IMR-90 (cell line): ENCODE measurements around the gene CXCL12. TPM values are rescaled to one million over a fixed set of nuclear protein-coding genes. Genes with fewer than 3 reads are reported as not detected.

Source experiments
- ATAC-seq: fragments of 200-7000 bp; cut with Tn5 transposase; 2 replicates; pipeline ENCODE4 v1.9.1; 2020; ENCODE audit warnings: low read depth, mild to moderate bottlenecking, moderate library complexity
- BruUV-seq: library from RNA; stranded (reverse); fragments of 400-500 nt; replicated peaks from 2 replicates; lab custom pipeline; 2021; lab: Mats Ljungman, UMichigan
- CTCF ChIA-PET: fragments of 300-600 bp; formaldehyde crosslinking; extraction: SDS; loops from one replicate; lab custom pipeline; 2021; ENCODE audit warnings: antibody characterized with exemption; lab: Yijun Ruan, JAX
- POLR2A ChIA-PET: fragments of 300-600 bp; sonication (Branson Sonifier 250); formaldehyde crosslinking; loops from one replicate; lab custom pipeline; 2022; ENCODE audit warnings: antibody characterized with exemption; ENCODE audit not compliant: unreplicated experiment; lab: Charles Lee
- DNase-seq: peaks from one replicate; pipeline ENCODE4 v3.0.0; 2013
- H2AFZ ChIP-seq: replicated peaks from 2 replicates; pipeline ENCODE3; 2013; ENCODE audit warnings: low read length, mild to moderate bottlenecking; ENCODE audit not compliant: poor library complexity
- H2AK5ac ChIP-seq: 2 replicates; pipeline ENCODE4 v1.6.1; 2013; ENCODE audit warnings: low read depth, low read length, inconsistent platforms
- H2AK9ac ChIP-seq: replicated peaks from 2 replicates; pipeline ENCODE3; 2013; ENCODE audit warnings: mild to moderate bottlenecking, low read depth, low read length, moderate library complexity; ENCODE audit not compliant: poor library complexity
- H2BK120ac ChIP-seq: 2 replicates; pipeline ENCODE4 v1.6.1; 2013; ENCODE audit warnings: low read depth, low read length, inconsistent platforms
- H2BK15ac ChIP-seq: 3 replicates; pipeline ENCODE4 v1.6.1; 2013; ENCODE audit warnings: low read depth, low read length, inconsistent platforms
- H2BK20ac ChIP-seq: 2 replicates; pipeline ENCODE4 v1.6.1; 2013; ENCODE audit warnings: low read depth, mild to moderate bottlenecking, inconsistent platforms, low read length, moderate library complexity
- H2BK5ac ChIP-seq: 2 replicates; pipeline ENCODE4 v1.6.1; 2013; ENCODE audit warnings: mild to moderate bottlenecking, low read depth, low read length, inconsistent platforms; ENCODE audit not compliant: poor library complexity, severe bottlenecking
- H3K14ac ChIP-seq: replicated peaks from 2 replicates; pipeline ENCODE4 v1.6.1; 2013; ENCODE audit warnings: low read depth, low read length, inconsistent platforms
- H3K18ac ChIP-seq: 2 replicates; pipeline ENCODE4 v1.6.1; 2013; ENCODE audit warnings: low read depth, low read length, control low read depth
- H3K23ac ChIP-seq: 2 replicates; pipeline ENCODE4 v1.6.1; 2013; ENCODE audit warnings: low read depth, low read length, inconsistent platforms
- H3K27ac ChIP-seq: 2 replicates; pipeline ENCODE4 v1.5.1; 2013; ENCODE audit warnings: mild to moderate bottlenecking, control low read depth, low read length; ENCODE audit not compliant: insufficient read depth
- H3K27me3 ChIP-seq: 2 replicates; pipeline ENCODE4 v1.6.1; 2013; ENCODE audit warnings: low read length; ENCODE audit not compliant: control insufficient read depth, insufficient read depth
- H3K36me3 ChIP-seq: 2 replicates; pipeline ENCODE4 v1.6.1; 2013; ENCODE audit warnings: low read length, mixed read lengths; ENCODE audit not compliant: control insufficient read depth, insufficient read depth
- H3K4ac ChIP-seq: 2 replicates; pipeline ENCODE4 v1.6.1; 2013; ENCODE audit warnings: low read depth, low read length, inconsistent platforms
- H3K4me1 ChIP-seq: 2 replicates; pipeline ENCODE4 v1.6.1; 2013; ENCODE audit warnings: low read length, mixed read lengths; ENCODE audit not compliant: control insufficient read depth, insufficient read depth
- H3K4me2 ChIP-seq: 2 replicates; pipeline ENCODE4 v1.6.1; 2013; ENCODE audit warnings: low read depth, mild to moderate bottlenecking, control low read depth, low read length, moderate library complexity
- H3K4me3 ChIP-seq: 2 replicates; pipeline ENCODE4 v1.5.1; 2013; ENCODE audit warnings: low read depth, mild to moderate bottlenecking, control low read depth, low read length, moderate library complexity; ENCODE audit not compliant: insufficient read depth
- H3K56ac ChIP-seq: 2 replicates; pipeline ENCODE4 v1.6.1; 2013; ENCODE audit warnings: low read length, inconsistent platforms; ENCODE audit not compliant: insufficient read depth; ENCODE audit errors: extremely low read depth
- H3K79me1 ChIP-seq, 2 experiments: 2 replicates each; pipeline ENCODE4 v1.6.1; 2013; ENCODE audit warnings: low read length in 2 of 2, inconsistent platforms in 1 of 2, low read depth in 1 of 2
- H3K9ac ChIP-seq: 2 replicates; pipeline ENCODE4 v1.6.1; 2013; ENCODE audit warnings: low read depth, low read length, control low read depth
- H3K9me1 ChIP-seq: 2 replicates; pipeline ENCODE4 v1.6.1; 2013; ENCODE audit warnings: low read length, inconsistent platforms; ENCODE audit not compliant: insufficient read depth
- H3K9me3 ChIP-seq: 2 replicates; pipeline ENCODE4 v1.6.1; 2013; ENCODE audit warnings: low read length; ENCODE audit not compliant: control insufficient read depth, insufficient read depth
- H4K20me1 ChIP-seq: 2 replicates; pipeline ENCODE4 v1.6.1; 2013; ENCODE audit warnings: low read length, inconsistent platforms; ENCODE audit not compliant: insufficient read depth
- H4K5ac ChIP-seq: 2 replicates; pipeline ENCODE4 v1.6.1; 2013; ENCODE audit warnings: mild to moderate bottlenecking, low read depth, low read length, control low read depth
- H4K8ac ChIP-seq, 2 experiments: 2 replicates each; pipeline ENCODE4 v1.6.1; 2013; ENCODE audit warnings: low read depth in 2 of 2, low read length in 2 of 2, control low read depth in 1 of 2, inconsistent platforms in 1 of 2
- H4K91ac ChIP-seq: 2 replicates; pipeline ENCODE4 v1.6.1; 2013; ENCODE audit warnings: low read depth, low read length, inconsistent platforms; ENCODE audit not compliant: insufficient read depth
- CEBPB ChIP-seq: IDR thresholded peaks from 2 replicates; pipeline ENCODE4 v1.6.1; 2012; ENCODE audit warnings: low read depth, low read length, improper control_type of control experiment
- RCOR1 ChIP-seq: IDR thresholded peaks from 2 replicates; pipeline ENCODE4 v1.6.1; 2012; ENCODE audit warnings: mild to moderate bottlenecking, low read length, improper control_type of control experiment; ENCODE audit not compliant: insufficient replicate concordance
- WGBS, 2 experiments: methylation state at CpG; one replicate each; pipeline versions ENCODE4 v1.1.5 to v1.1.7; 2013; ENCODE audit warnings: missing lambda C conversion rate in 2 of 2; ENCODE audit not compliant: insufficient read length in 1 of 2; ENCODE audit errors: extremely low coverage in 2 of 2; 5-methylcytosine and 5-hydroxymethylcytosine counted together
- dilution Hi-C: fragments of 300-500 bp; cut with HindIII; formaldehyde crosslinking; loops from one replicate; pipeline ENCODE4 v1.14.3; 2018; ENCODE audit warnings: low sequenced_read_pairs; ENCODE audit not compliant: unreplicated experiment
- in situ Hi-C: fragments of 300-500 bp; cut with MboI; formaldehyde crosslinking; loops from 3 replicates; pipeline ENCODE4 v1.14.3; 2019; ENCODE audit warnings: low sequenced_read_pairs, inconsistent platforms, mixed read lengths
- intact Hi-C: fragments of 100-400 bp; cut with micrococcal nuclease; formaldehyde crosslinking; loops from 2 replicates; pipeline ENCODE4 v1.10.0; 2022
- polyA plus RNA-seq, 3 experiments: library from polyadenylated mRNA; depleted of rRNA; stranded (reverse); fragments of >200 nt; gene quantifications; 2 replicates each; pipeline ENCODE4 v1.2.3, GENCODE V29; 2012; ENCODE audit warnings: low replicate concordance in 1 of 3
- total RNA-seq: library from RNA; depleted of rRNA; stranded (reverse); fragments of >200 nt; gene quantifications from 2 replicates; pipeline ENCODE4 v1.2.3, GENCODE V29; 2012

Gene CXCL12
- total and polyA plus RNA-seq, 2 of the 4 experiments (the other 2 are of a cell fraction): 15.8 to 80.7 TPM

DNA sequence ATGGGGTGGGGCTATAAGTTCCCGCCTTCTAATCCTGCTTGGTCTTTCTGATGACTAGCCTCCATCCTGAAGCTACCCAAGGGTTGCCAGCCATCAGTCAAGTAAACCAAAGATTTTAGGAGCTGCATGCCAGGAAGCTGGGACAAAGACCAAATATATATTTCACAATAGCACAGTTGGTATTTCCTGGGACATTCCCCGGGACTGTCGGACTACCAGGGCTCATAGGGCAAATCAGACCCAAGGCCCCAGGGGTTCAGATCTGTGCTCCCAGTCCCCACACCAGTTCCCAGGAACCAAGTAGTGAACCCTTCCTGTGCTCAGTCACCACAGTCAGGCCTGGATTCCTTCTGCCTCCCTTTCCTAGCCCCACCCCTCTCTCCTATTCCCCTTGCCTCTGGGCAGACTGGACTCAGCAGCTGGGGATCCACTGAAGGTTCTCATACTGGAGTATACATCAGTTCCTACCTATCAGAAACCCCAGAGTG, 5.7 kb upstream of the CXCL12 start:
- Histone ChIP-seq H2AK5ac (no peak overlapping the region), H3K36me3 (no peaks in the 10 kb centered on the region), H3K4me3 (no peak overlapping the region), H3K18ac (no peak overlapping the region), H3K9ac (no peak overlapping the region), H2AFZ (no peak overlapping the region), H2BK5ac (no peak overlapping the region), H3K14ac (no peak overlapping the region), H3K4me2 (no peak overlapping the region), H3K4ac (no peak overlapping the region), H4K91ac (no peak overlapping the region), H2BK120ac (no peak overlapping the region), H4K5ac (no peak overlapping the region), H3K27ac (no peak overlapping the region), H3K56ac (no peak overlapping the region), H3K4me1 (no peaks in the 10 kb centered on the region), H3K79me1 (no peaks in the 10 kb centered on the region), H2BK20ac (no peak overlapping the region), H3K23ac (no peak overlapping the region), H4K20me1 (no peaks in the 10 kb centered on the region), H2AK9ac (no peak overlapping the region), H3K27me3 (peaks cover 20% of the 10 kb centered on the region), H3K9me3 (no peaks in the 10 kb centered on the region), H2BK15ac (no peak overlapping the region), H4K8ac (no peak overlapping the region), H3K9me1 (no peaks in the 10 kb centered on the region)
- dilution Hi-C loops: no loop called here
- intact Hi-C loops: no loop called here
- CTCF ChIA-PET: interaction anchor here (1.3 to 2.2 kb wide), 2 partner anchors 463 to 467 kb away, joined by 6 to 8 read pairs; no protein-coding TSS in a partner anchor
- POLR2A ChIA-PET: no interaction called here
- 67% methylated on average over 2 of the region's 3 CpGs; no CpG with 5 or more reads in 1 of the 2 experiments for WGBS, 2 experiments
- in situ Hi-C loops: loop anchor here (5.0 kb wide), 2 partner anchors 472 to 718 kb away; no protein-coding TSS in a partner anchor
- no TSS peak for BruUV-seq
- TF ChIP-seq CEBPB (peak; percentile 60; the same call in 1 of the 2 replicates), RCOR1 (no peak)
- no peak for DNase-seq
- no peak for ATAC-seq
